ENCODE measurements around the gene UBE2S. TPM values are rescaled to one million over a fixed set of nuclear protein-coding genes. Genes with fewer than 3 reads are reported as not detected.

UBE2S gene
- total RNA-seq, 2 experiments from 2014 or later, result 50.9 to 62.9 TPM

DNA sequence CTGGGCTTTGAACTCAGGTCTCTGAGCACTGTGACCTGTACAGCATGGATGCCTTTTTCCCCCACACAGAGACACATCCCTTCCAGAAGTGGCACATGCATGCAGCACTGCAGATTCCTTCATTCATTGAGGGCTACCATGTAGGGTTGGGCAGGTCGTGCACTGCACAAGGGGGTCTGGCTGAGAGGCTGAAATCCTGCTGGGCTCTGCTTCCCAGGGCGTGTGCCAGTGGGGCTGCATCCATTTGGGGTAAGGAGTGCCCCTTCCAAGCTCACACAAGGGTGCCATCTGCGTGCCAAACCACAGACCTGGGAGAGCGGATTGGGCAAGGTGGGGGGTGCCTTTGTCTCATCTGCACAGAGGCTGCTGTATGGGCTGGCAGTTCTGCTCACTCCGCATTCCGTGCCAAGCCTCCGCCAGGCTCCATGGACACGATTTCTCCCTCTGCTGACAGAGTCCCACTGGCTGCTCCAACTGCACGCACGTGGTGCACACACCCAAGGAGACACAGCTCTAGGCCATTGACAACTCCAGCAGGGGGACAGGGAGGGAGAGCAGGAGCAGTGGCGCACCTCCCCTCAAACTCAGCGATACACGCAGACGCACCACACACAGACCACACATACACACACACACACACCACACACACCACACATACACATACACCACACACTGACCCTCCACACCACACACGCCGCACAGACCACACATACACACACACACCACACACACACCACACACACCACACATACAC, 40.0 kb upstream of the UBE2S start:
- H3K36me3 Mint-ChIP-seq (ENCODE audit: low read depth), result no peaks in the 10 kb centered on the region
- DNase-seq, result no peak
- POLR2A ChIA-PET, result no interaction called here

DNA sequence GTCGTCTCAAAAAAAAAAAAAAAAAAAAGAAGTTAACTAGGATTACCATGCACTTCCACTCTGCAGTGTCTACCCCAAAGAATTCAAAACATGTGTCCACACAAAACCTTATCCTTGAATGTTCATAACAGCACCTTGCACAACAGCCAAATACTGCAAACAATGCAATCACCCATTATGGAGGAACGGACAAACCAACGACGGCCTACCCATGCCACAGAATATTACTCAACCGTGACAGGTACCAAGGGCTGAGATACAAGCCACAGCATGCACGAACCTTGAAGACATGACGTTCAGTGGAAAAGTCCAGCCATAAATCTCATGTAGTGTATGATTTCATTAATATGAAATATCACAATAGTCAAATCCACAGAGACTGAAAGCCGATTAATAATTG, 38.5 kb upstream of the UBE2S start:
- TF ChIP-seq, protein P1, sequence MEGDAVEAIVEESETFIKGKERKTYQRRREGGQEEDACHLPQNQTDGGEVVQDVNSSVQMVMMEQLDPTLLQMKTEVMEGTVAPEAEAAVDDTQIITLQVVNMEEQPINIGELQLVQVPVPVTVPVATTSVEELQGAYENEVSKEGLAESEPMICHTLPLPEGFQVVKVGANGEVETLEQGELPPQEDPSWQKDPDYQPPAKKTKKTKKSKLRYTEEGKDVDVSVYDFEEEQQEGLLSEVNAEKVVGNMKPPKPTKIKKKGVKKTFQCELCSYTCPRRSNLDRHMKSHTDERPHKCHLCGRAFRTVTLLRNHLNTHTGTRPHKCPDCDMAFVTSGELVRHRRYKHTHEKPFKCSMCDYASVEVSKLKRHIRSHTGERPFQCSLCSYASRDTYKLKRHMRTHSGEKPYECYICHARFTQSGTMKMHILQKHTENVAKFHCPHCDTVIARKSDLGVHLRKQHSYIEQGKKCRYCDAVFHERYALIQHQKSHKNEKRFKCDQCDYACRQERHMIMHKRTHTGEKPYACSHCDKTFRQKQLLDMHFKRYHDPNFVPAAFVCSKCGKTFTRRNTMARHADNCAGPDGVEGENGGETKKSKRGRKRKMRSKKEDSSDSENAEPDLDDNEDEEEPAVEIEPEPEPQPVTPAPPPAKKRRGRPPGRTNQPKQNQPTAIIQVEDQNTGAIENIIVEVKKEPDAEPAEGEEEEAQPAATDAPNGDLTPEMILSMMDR (IDR thresholded peaks at IDR 0.05), result no peak
- Mint-ChIP-seq H3K4me1 (ENCODE audit: low read depth) (peaks cover 22% of the 10 kb centered on the region), H3K27me3 (peaks cover 52% of the 10 kb centered on the region), H3K27ac (no peak overlapping the region), H3K9me3 (no peaks in the 10 kb centered on the region), H3K4me3 (no peak overlapping the region), H3K36me3 (ENCODE audit: low read depth) (no peaks in the 10 kb centered on the region)
- intact Hi-C loops (cut with DNase I, micrococcal nuclease), result no loop called here
- ChIA-PET CTCF (no interaction called here), POLR2A (no interaction called here)
- Histone ChIP-seq H3K4me3 (ENCODE audit: low read length) (no peak overlapping the region), H3K36me3 (ENCODE audit: insufficient read depth, low read length) (no peaks in the 10 kb centered on the region), H3K27me3 (ENCODE audit: control insufficient read depth in 1 of 2, insufficient read depth in 2 of 2, low read length in 2 of 2) (peaks cover 49 to 64% of the 10 kb centered on the region in 2 experiments), H3K4me1 (ENCODE audit: insufficient read depth, low read length) (peaks cover 22% of the 10 kb centered on the region), H3K27ac (ENCODE audit: low read depth in 1 of 2, low read length in 2 of 2) (no peak overlapping the region), H3K9me3 (ENCODE audit: control insufficient read depth in 1 of 2, insufficient read depth in 1 of 2, low read length in 2 of 2) (peaks cover 0 to 18% of the 10 kb centered on the region in 2 experiments)
- no peak for ATAC-seq (ENCODE audit: poor library complexity)
- no peak for DNase-seq

More for the DNA sequence above, 40.0 kb upstream of the UBE2S start:
- Histone ChIP-seq H3K4me1 (ENCODE audit: insufficient read depth, low read length) (peaks cover 24% of the 10 kb centered on the region), H3K9me3 (ENCODE audit: control insufficient read depth in 1 of 2, insufficient read depth in 1 of 2, low read length in 2 of 2) (peaks cover 0 to 18% of the 10 kb centered on the region in 2 experiments), H3K4me3 (ENCODE audit: low read length) (no peak overlapping the region), H3K27me3 (ENCODE audit: control insufficient read depth in 1 of 2, insufficient read depth in 2 of 2, low read length in 2 of 2) (peaks cover 48 to 66% of the 10 kb centered on the region in 2 experiments), H3K36me3 (ENCODE audit: insufficient read depth, low read length) (no peaks in the 10 kb centered on the region), H3K27ac (ENCODE audit: low read depth in 1 of 2, low read length in 2 of 2) (no peak overlapping the region)
- no peak for ATAC-seq (ENCODE audit: poor library complexity)
- TF ChIP-seq, protein P1 (IDR thresholded peaks at IDR 0.05), result no peak
- peaks cover 12% of the 10 kb centered on the region for H3K4me1 Mint-ChIP-seq (ENCODE audit: low read depth)
- peaks cover 48% of the 10 kb centered on the region for H3K27me3 Mint-ChIP-seq
- no peak overlapping the region for H3K27ac Mint-ChIP-seq
- intact Hi-C loops (cut with DNase I, micrococcal nuclease), result no loop called here
- CTCF ChIA-PET, result no interaction called here
- H3K9me3 Mint-ChIP-seq, result no peaks in the 10 kb centered on the region
- no peak overlapping the region for H3K4me3 Mint-ChIP-seq

DNA sequence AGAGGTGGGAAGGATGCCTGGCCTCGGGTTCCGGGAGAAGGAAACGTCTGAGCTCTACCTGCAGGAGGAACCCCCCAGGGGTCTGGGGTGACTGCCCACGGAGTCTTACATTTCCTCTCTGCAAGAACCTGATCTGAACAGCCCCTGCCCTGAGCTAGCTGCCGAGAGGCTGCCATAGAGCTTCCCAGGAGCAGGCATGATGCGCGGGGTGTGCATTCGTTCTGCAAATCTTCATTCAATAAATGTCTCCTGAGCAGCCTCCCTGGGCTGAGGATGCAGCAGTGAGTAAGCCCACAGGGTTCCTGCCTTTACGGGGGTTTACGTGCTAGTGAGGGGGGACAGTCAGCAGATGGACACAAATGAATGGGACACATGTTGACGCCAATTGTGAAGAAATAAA, 37.1 kb upstream of the UBE2S start:
- ATAC-seq (ENCODE audit: poor library complexity) (no peak), DNase-seq (no peak)
- Histone ChIP-seq H3K4me1 (ENCODE audit: insufficient read depth, low read length) (peaks cover 28% of the 10 kb centered on the region), H3K27ac (ENCODE audit: low read depth in 1 of 2, low read length in 2 of 2) (no peak overlapping the region), H3K9me3 (ENCODE audit: control insufficient read depth in 1 of 2, insufficient read depth in 1 of 2, low read length in 2 of 2) (peaks cover 0 to 24% of the 10 kb centered on the region in 2 experiments), H3K36me3 (ENCODE audit: insufficient read depth, low read length) (no peaks in the 10 kb centered on the region), H3K4me3 (ENCODE audit: low read length) (no peak overlapping the region), H3K27me3 (ENCODE audit: control insufficient read depth in 1 of 2, insufficient read depth in 2 of 2, low read length in 2 of 2) (peaks cover 53 to 69% of the 10 kb centered on the region in 2 experiments)
- intact Hi-C loops (cut with DNase I, micrococcal nuclease), result no loop called here
- peaks cover 32% of the 10 kb centered on the region for H3K4me1 Mint-ChIP-seq (ENCODE audit: low read depth)
- no peaks in the 10 kb centered on the region for H3K36me3 Mint-ChIP-seq (ENCODE audit: low read depth)
- peaks cover 58% of the 10 kb centered on the region for H3K27me3 Mint-ChIP-seq
- TF ChIP-seq, protein P1 (IDR thresholded peaks at IDR 0.05), result no peak
- POLR2A ChIA-PET, result no interaction called here
- H3K27ac Mint-ChIP-seq, result no peak overlapping the region
- H3K9me3 Mint-ChIP-seq, result no peaks in the 10 kb centered on the region
- H3K4me3 Mint-ChIP-seq, result no peak overlapping the region
- CTCF ChIA-PET, result interaction anchor here (1.0 kb wide), 1 partner anchor 60 kb away, joined by 3 read pairs; no protein-coding TSS in a partner anchor

All from CD4-positive, alpha-beta T cell (primary cell).